GM23248 (cell line): ENCODE results near the gene ARL13B.
"Not testable (repeated sequence)": the region's sequence is repeated elsewhere in the genome, so short reads cannot be mapped to it uniquely, and the experiment has no call there.

Source experiments
- EZH2 ChIP-seq: fragments of 200-600 bp; sonication (generic); IDR thresholded peaks from 2 replicates; pipeline ENCODE4 v1.6.1; 2018; ENCODE audit warnings: antibody characterized with exemption, mild to moderate bottlenecking; ENCODE audit not compliant: insufficient read depth, poor library complexity, severe bottlenecking
- EZH2phosphoT487 ChIP-seq: fragments of 200-600 bp; sonication (generic); IDR thresholded peaks from 2 replicates; pipeline ENCODE4 v1.6.1; 2018; ENCODE audit warnings: antibody characterized with exemption, moderate library complexity, mild to moderate bottlenecking, low read depth; ENCODE audit not compliant: insufficient read depth

DNA sequence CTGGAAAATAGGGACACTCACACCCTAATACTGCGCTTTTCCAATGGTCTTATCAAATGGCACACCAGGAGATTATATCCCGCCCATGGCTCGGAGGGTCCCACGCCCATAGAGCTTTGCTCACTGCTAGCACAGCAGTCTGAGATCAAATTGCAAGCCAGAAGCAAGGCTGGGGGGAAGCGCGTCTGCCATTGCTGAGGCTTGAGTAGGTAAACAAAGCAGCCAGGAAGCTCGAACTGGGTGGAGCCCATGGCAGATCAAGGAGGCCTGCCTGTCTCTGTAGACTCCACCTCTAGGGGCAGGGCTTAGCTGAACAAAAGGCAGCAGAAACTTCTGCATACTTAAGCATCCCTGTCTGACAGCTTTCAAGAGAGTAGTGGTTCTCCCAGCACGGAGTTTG, 30.0 kb upstream of the ARL13B start:
- not testable (repeated sequence) for TF ChIP-seq EZH2phosphoT487, EZH2
